Ureter (tissue), 1 donor: ENCODE measurements around the gene FNDC3A. TPM values are rescaled to one million over a fixed set of nuclear protein-coding genes. Genes with fewer than 3 reads are reported as not detected.
"Not testable (repeated sequence)": the region's sequence is repeated elsewhere in the genome, so short reads cannot be mapped to it uniquely, and the experiment has no call there.

Experiments
- DNase-seq: peaks from one replicate; pipeline ENCODE4 v3.0.0-alpha.2; 2020; ENCODE audit warnings: low spot score
- total RNA-seq: library from RNA; stranded (reverse); gene quantifications from one replicate; pipeline ENCODE4 v1.2.4, GENCODE V29; 2023
- donor health status: DM: yes; HTN: yes; CAD: no.

FNDC3A gene
- total RNA-seq, 1 donor from 2014 or later = 76.5 TPM

GRCh38 chr13:49030213-49030612 is 54.5 kb downstream of the FNDC3A start:
- DNase-seq = no peak

GRCh38 chr13:49040872-49041271 is 65.2 kb downstream of the FNDC3A start:
- DNase-seq = no peak

- DNase-seq = no peak
These were observed 66.8 kb downstream of the FNDC3A start for GRCh38 chr13:49042476-49042875.

GRCh38 chr13:49044008-49044407 is 68.3 kb downstream of the FNDC3A start:
- no peak for DNase-seq

GRCh38 chr13:49044836-49045235 is 69.1 kb downstream of the FNDC3A start:
- DNase-seq = no peak

- DNase-seq = no peak
These were observed 70.3 kb downstream of the FNDC3A start for GRCh38 chr13:49046002-49046401.

GRCh38 chr13:49046519-49046918 is 70.8 kb downstream of the FNDC3A start:
- no peak for DNase-seq

- DNase-seq = no peak
These were observed 77.1 kb downstream of the FNDC3A start for GRCh38 chr13:49052813-49053212.

- DNase-seq = no peak
These were observed 77.5 kb downstream of the FNDC3A start for GRCh38 chr13:49053215-49053614.

- DNase-seq = no peak
These were observed 78.2 kb downstream of the FNDC3A start for GRCh38 chr13:49053906-49054305.

- no peak for DNase-seq
These were observed 79.3 kb downstream of the FNDC3A start for GRCh38 chr13:49055021-49055420.

GRCh38 chr13:49057176-49057575 is 81.5 kb downstream of the FNDC3A start:
- DNase-seq = no peak

GRCh38 chr13:49058761-49059160 is 83.0 kb downstream of the FNDC3A start:
- DNase-seq = no peak

GRCh38 chr13:49060678-49061387 is 85.1 kb downstream of the FNDC3A start:
- no peak for DNase-seq

GRCh38 chr13:49061388-49061752 is 85.7 kb downstream of the FNDC3A start:
- not testable (repeated sequence) for DNase-seq

GRCh38 chr13:49062297-49062896 is 86.7 kb downstream of the FNDC3A start:
- DNase-seq = no peak

GRCh38 chr13:49063011-49063410 is 87.3 kb downstream of the FNDC3A start:
- no peak for DNase-seq

- no peak for DNase-seq
These were observed 87.8 kb downstream of the FNDC3A start for GRCh38 chr13:49063497-49063896.

GRCh38 chr13:49064476-49064875 is 88.8 kb downstream of the FNDC3A start:
- DNase-seq = no peak

GRCh38 chr13:49066856-49067255 is 91.1 kb downstream of the FNDC3A start:
- DNase-seq = no peak

- not testable (repeated sequence) for DNase-seq
These were observed 92.8 kb downstream of the FNDC3A start for GRCh38 chr13:49068498-49068897.

- DNase-seq = not testable (repeated sequence)
These were observed 94.3 kb downstream of the FNDC3A start for GRCh38 chr13:49070021-49070420.

- DNase-seq = no peak
These were observed 95.7 kb downstream of the FNDC3A start for GRCh38 chr13:49071341-49071937.
